ENCODE results near the gene EGLN2. TPM values are rescaled to one million over a fixed set of nuclear protein-coding genes. Genes with fewer than 3 reads are reported as not detected.
A peak's percentile ranks its signal among the peaks of the same experiment; 100 is the strongest.

Gene EGLN2
- total and polyA plus RNA-seq, 9 of the 15 experiments (the other 6 are each of a cell fraction or from before 2014, with no cell fraction given), result 9.6 to 114 (median 71.0) TPM

DNA sequence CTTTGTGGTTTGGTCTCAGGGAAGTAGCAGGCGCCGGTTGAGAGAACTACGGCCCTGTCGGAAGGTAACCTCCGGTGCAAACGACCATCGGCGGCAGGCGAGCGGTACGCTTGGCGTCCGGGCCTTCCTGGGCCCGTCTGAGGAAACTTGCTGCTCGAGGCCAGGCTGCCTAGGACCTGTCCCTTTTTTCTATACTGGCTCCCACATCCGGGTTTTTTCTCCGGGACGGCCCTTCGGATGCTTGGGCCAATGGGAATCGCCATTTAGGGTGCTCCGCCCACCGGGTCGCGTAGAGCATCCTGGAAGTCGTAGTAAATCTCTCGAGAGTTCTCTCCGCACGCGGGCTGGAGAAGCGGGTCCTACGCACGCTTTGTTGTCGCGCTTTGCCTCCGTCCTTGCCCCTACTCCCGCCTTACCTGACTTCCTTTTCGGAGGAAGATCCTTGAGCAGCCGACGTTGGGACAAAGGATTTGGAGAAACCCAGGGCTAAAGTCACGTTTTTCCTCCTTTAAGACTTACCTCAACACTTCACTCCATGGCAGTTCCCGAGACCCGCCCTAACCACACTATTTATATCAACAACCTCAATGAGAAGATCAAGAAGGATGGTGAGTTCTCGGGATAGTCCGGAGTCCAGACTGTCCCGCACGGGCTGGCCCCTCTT is 48.0 kb upstream of the EGLN2 start, which contains the start of gene SNRPA (continued):
- TF ChIP-seq, protein P1, sequence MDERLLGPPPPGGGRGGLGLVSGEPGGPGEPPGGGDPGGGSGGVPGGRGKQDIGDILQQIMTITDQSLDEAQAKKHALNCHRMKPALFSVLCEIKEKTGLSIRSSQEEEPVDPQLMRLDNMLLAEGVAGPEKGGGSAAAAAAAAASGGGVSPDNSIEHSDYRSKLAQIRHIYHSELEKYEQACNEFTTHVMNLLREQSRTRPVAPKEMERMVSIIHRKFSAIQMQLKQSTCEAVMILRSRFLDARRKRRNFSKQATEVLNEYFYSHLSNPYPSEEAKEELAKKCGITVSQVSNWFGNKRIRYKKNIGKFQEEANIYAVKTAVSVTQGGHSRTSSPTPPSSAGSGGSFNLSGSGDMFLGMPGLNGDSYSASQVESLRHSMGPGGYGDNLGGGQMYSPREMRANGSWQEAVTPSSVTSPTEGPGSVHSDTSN (CRISPR knock-in tag; IDR thresholded peaks at IDR 0.05; ENCODE audit: low read depth), result no peak
- TF ChIP-seq, protein P1 (tag; conservative IDR thresholded peaks at IDR 0.05; ENCODE audit: low read depth), result no peak
- no peak for TF ChIP-seq KLF10 (CRISPR knock-in tag; IDR thresholded peaks at IDR 0.05)
- TF ChIP-seq NEUROD1 (IDR thresholded peaks at IDR 0.05; ENCODE audit: borderline replicate concordance, low read depth, low read length, partially characterized antibody), result peak; percentile 5
- TF ChIP-seq NFIC (IDR thresholded peaks at IDR 0.05), result no peak; the same call in 1 of the 2 replicates
- peak; percentile 64 for TF ChIP-seq TAF1 (IDR thresholded peaks at IDR 0.05; ENCODE audit: control insufficient read depth, extremely low read depth, insufficient read depth, low read length, severe bottlenecking)
- peak; percentile 80 for TF ChIP-seq POLR2B (IDR thresholded peaks at IDR 0.05; ENCODE audit: low read depth, partially characterized antibody)
- TF ChIP-seq, protein P2, sequence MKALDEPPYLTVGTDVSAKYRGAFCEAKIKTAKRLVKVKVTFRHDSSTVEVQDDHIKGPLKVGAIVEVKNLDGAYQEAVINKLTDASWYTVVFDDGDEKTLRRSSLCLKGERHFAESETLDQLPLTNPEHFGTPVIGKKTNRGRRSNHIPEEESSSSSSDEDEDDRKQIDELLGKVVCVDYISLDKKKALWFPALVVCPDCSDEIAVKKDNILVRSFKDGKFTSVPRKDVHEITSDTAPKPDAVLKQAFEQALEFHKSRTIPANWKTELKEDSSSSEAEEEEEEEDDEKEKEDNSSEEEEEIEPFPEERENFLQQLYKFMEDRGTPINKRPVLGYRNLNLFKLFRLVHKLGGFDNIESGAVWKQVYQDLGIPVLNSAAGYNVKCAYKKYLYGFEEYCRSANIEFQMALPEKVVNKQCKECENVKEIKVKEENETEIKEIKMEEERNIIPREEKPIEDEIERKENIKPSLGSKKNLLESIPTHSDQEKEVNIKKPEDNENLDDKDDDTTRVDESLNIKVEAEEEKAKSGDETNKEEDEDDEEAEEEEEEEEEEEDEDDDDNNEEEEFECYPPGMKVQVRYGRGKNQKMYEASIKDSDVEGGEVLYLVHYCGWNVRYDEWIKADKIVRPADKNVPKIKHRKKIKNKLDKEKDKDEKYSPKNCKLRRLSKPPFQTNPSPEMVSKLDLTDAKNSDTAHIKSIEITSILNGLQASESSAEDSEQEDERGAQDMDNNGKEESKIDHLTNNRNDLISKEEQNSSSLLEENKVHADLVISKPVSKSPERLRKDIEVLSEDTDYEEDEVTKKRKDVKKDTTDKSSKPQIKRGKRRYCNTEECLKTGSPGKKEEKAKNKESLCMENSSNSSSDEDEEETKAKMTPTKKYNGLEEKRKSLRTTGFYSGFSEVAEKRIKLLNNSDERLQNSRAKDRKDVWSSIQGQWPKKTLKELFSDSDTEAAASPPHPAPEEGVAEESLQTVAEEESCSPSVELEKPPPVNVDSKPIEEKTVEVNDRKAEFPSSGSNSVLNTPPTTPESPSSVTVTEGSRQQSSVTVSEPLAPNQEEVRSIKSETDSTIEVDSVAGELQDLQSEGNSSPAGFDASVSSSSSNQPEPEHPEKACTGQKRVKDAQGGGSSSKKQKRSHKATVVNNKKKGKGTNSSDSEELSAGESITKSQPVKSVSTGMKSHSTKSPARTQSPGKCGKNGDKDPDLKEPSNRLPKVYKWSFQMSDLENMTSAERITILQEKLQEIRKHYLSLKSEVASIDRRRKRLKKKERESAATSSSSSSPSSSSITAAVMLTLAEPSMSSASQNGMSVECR (CRISPR knock-in tag; IDR thresholded peaks at IDR 0.05), result peak; percentile 93
- TF ChIP-seq, protein P3, sequence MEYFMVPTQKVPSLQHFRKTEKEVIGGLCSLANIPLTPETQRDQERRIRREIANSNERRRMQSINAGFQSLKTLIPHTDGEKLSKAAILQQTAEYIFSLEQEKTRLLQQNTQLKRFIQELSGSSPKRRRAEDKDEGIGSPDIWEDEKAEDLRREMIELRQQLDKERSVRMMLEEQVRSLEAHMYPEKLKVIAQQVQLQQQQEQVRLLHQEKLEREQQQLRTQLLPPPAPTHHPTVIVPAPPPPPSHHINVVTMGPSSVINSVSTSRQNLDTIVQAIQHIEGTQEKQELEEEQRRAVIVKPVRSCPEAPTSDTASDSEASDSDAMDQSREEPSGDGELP (CRISPR knock-in tag; IDR thresholded peaks at IDR 0.05; ENCODE audit: borderline replicate concordance), result peak; percentile 19; the same call in 1 of the 2 replicates
- TF ChIP-seq ZNF324 (CRISPR knock-in tag; IDR thresholded peaks at IDR 0.05), result no peak
- no peak for TF ChIP-seq KLF16 (IDR thresholded peaks at IDR 0.05)
- TF ChIP-seq OTX1 (CRISPR knock-in tag; IDR thresholded peaks at IDR 0.05), result no peak
- TF ChIP-seq, protein P4, sequence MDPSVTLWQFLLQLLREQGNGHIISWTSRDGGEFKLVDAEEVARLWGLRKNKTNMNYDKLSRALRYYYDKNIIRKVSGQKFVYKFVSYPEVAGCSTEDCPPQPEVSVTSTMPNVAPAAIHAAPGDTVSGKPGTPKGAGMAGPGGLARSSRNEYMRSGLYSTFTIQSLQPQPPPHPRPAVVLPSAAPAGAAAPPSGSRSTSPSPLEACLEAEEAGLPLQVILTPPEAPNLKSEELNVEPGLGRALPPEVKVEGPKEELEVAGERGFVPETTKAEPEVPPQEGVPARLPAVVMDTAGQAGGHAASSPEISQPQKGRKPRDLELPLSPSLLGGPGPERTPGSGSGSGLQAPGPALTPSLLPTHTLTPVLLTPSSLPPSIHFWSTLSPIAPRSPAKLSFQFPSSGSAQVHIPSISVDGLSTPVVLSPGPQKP (CRISPR knock-in tag; IDR thresholded peaks at IDR 0.05), result no peak
- TF ChIP-seq, protein P5, sequence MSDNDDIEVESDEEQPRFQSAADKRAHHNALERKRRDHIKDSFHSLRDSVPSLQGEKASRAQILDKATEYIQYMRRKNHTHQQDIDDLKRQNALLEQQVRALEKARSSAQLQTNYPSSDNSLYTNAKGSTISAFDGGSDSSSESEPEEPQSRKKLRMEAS (CRISPR knock-in tag; IDR thresholded peaks at IDR 0.05), result peak; percentile 85
- 0 out of 2 replicates have a peak, but pooled peaks have one; percentile 15 for TF ChIP-seq MAFK (IDR thresholded peaks at IDR 0.05; ENCODE audit: low read length)
- TF ChIP-seq SIN3A (IDR thresholded peaks at IDR 0.05; ENCODE audit: borderline replicate concordance in 2 of 2, control insufficient read depth in 1 of 2, low read depth in 2 of 2, low read length in 2 of 2), result peak in 1 of 2 experiments; percentile 88; a peak in 2 of 4 replicates
- no peak for TF ChIP-seq TRIM24 (IDR thresholded peaks at IDR 0.05)

Measured in K562 (cell line).